ENCODE results near the gene CHRNB2.

DNA sequence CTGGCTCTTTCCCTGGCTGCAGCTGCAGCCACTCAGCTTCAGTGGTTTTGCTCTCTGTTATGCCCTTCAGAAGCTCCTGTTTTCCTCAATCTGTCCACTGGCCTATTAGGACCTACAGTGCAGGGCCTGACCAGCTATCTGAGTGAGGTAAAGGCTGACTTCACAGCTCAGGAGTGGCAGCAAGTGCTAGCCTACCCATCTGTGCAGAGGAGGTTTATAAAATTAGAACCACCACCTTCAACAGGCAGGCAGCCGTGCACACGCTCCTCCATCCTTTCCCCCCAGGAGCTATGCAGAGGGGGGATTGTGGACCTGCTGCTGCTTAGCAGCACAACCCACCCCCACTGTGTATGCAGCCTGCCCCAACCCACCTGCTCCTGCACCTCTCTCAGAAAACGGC lies 32.1 kb downstream of the CHRNB2 start:
- TF ChIP-seq, protein P1, sequence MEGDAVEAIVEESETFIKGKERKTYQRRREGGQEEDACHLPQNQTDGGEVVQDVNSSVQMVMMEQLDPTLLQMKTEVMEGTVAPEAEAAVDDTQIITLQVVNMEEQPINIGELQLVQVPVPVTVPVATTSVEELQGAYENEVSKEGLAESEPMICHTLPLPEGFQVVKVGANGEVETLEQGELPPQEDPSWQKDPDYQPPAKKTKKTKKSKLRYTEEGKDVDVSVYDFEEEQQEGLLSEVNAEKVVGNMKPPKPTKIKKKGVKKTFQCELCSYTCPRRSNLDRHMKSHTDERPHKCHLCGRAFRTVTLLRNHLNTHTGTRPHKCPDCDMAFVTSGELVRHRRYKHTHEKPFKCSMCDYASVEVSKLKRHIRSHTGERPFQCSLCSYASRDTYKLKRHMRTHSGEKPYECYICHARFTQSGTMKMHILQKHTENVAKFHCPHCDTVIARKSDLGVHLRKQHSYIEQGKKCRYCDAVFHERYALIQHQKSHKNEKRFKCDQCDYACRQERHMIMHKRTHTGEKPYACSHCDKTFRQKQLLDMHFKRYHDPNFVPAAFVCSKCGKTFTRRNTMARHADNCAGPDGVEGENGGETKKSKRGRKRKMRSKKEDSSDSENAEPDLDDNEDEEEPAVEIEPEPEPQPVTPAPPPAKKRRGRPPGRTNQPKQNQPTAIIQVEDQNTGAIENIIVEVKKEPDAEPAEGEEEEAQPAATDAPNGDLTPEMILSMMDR (IDR thresholded peaks at IDR 0.05) = no peak
- TF ChIP-seq POLR2A (IDR thresholded peaks at IDR 0.05) = no peak

Measured in lower leg skin (tissue), 3 donors.